SIG-M5 (cell line): ENCODE data around the gene SOX1.

ENCODE experiments used
- DNase-seq: peaks from one replicate; lab custom pipeline; 2025; lab: John Stamatoyannopoulos, UW

SOX1 gene

GRCh38 chr13:112067116-112067741, at the start of gene SOX1:
TSS of gene SOX1 (plus strand) at chr13:112067149. CDS start at chr13:112067659, 510 bp downstream.
- no peak for DNase-seq

- DNase-seq = no peak
Measured at GRCh38 chr13:112024577-112024976, 42.4 kb upstream of the SOX1 start.

- no peak for DNase-seq
Measured at GRCh38 chr13:112027250-112027649, 39.7 kb upstream of the SOX1 start.

GRCh38 chr13:112028481-112028880, 38.5 kb upstream of the SOX1 start:
- no peak for DNase-seq

- no peak for DNase-seq
Measured at GRCh38 chr13:112029143-112029542, 37.8 kb upstream of the SOX1 start.

GRCh38 chr13:112032186-112032993, 34.6 kb upstream of the SOX1 start:
- no peak for DNase-seq

- no peak for DNase-seq
Measured at GRCh38 chr13:112034231-112034630, 32.7 kb upstream of the SOX1 start.

GRCh38 chr13:112034846-112035245, 32.1 kb upstream of the SOX1 start:
- no peak for DNase-seq

GRCh38 chr13:112042496-112042895, 24.5 kb upstream of the SOX1 start:
- no peak for DNase-seq

- DNase-seq = no peak
Measured at GRCh38 chr13:112052213-112052612, 14.7 kb upstream of the SOX1 start.

GRCh38 chr13:112053167-112053743, 13.7 kb upstream of the SOX1 start:
- no peak for DNase-seq

- no peak for DNase-seq
Measured at GRCh38 chr13:112053744-112054615, 13.0 kb upstream of the SOX1 start.

- no peak for DNase-seq
Measured at GRCh38 chr13:112054616-112055015, 12.3 kb upstream of the SOX1 start.

- no peak for DNase-seq
Measured at GRCh38 chr13:112055036-112055914, 11.7 kb upstream of the SOX1 start.

- no peak for DNase-seq
Measured at GRCh38 chr13:112055915-112056269, 11.1 kb upstream of the SOX1 start.

GRCh38 chr13:112056284-112056727, 10.6 kb upstream of the SOX1 start:
- DNase-seq = no peak

- no peak for DNase-seq
Measured at GRCh38 chr13:112056739-112057438, 10.1 kb upstream of the SOX1 start.

GRCh38 chr13:112057439-112057735, 9.6 kb upstream of the SOX1 start:
- DNase-seq = no peak

- no peak for DNase-seq
Measured at GRCh38 chr13:112057736-112058518, 9.0 kb upstream of the SOX1 start.

GRCh38 chr13:112058519-112058873, 8.5 kb upstream of the SOX1 start:
- no peak for DNase-seq
